H1 (cell line): ENCODE results near the gene SH3YL1. TPM values are rescaled to one million over a fixed set of nuclear protein-coding genes. Genes with fewer than 3 reads are reported as not detected.

Experiments
- CTCF ChIA-PET: fragments of 300-600 bp; sonication (Branson Sonifier 250); formaldehyde crosslinking; loops from one replicate; lab custom pipeline; 2021; ENCODE audit not compliant: partially characterized antibody; lab: Charles Lee
- POLR2A ChIA-PET: fragments of 300-600 bp; sonication (Branson Sonifier 250); formaldehyde crosslinking; loops from one replicate; lab custom pipeline; 2021; ENCODE audit warnings: inconsistent platforms; ENCODE audit not compliant: partially characterized antibody; lab: Charles Lee
- DNase-seq, 2 experiments: peaks; one replicate each; pipeline versions ENCODE4 v3.0.0 to v3.0.0-alpha.2; 2010 to 2022; ENCODE audit warnings: low spot score in 2 of 2, low read depth in 1 of 2, mixed read lengths in 1 of 2
- FAIRE-seq: peaks from 2 replicates; lab custom pipeline; 2011; peaks lifted over from hg19 to GRCh38; lab: Jason Lieb, UNC
- H2AFZ ChIP-seq: 2 replicates; pipeline ENCODE4 v1.8.1; 2012; ENCODE audit warnings: low read length, inconsistent platforms
- H2AK5ac ChIP-seq: 2 replicates; pipeline ENCODE4 v1.6.1; 2013; ENCODE audit warnings: low read depth, low read length
- H2BK120ac ChIP-seq: replicated peaks from 2 replicates; pipeline ENCODE3; 2013; ENCODE audit warnings: low read depth, low read length, inconsistent platforms
- H2BK12ac ChIP-seq: 2 replicates; pipeline ENCODE4 v1.6.1; 2013; ENCODE audit warnings: low read depth, low read length
- H2BK15ac ChIP-seq: 2 replicates; pipeline ENCODE4 v1.6.1; 2013; ENCODE audit warnings: low read length
- H2BK20ac ChIP-seq: 2 replicates; pipeline ENCODE4 v1.6.1; 2013; ENCODE audit warnings: low read length
- H2BK5ac ChIP-seq: 2 replicates; pipeline ENCODE4 v1.6.1; 2013; ENCODE audit warnings: low read depth, low read length
- H3K14ac ChIP-seq: 2 replicates; pipeline ENCODE4 v1.6.1; 2013; ENCODE audit warnings: inconsistent platforms; ENCODE audit not compliant: insufficient read length
- H3K18ac ChIP-seq: 2 replicates; pipeline ENCODE4 v1.6.1; 2013; ENCODE audit warnings: low read length; ENCODE audit errors: extremely low read depth
- H3K23ac ChIP-seq: 2 replicates; pipeline ENCODE4 v1.6.1; 2013; ENCODE audit warnings: inconsistent platforms; ENCODE audit not compliant: insufficient read length
- H3K23me2 ChIP-seq: 2 replicates; pipeline ENCODE4 v1.6.1; 2013; ENCODE audit warnings: low read depth, low read length
- H3K27ac ChIP-seq: 2 replicates; pipeline ENCODE4 v1.6.1; 2011; ENCODE audit warnings: low read depth, low read length, inconsistent platforms
- H3K27me3 ChIP-seq, 4 experiments: replicated peaks in 1 of 4; 1 replicate in 1 of 4; 2 replicates in 3 of 4; pipeline versions ENCODE4 v1.6.1 to v1.8.1; 2011 to 2013; ENCODE audit warnings: low read length in 3 of 4, mild to moderate bottlenecking in 3 of 4, inconsistent platforms in 2 of 4, mixed read lengths in 2 of 4, moderate library complexity in 1 of 4; ENCODE audit not compliant: control insufficient read depth in 3 of 4, insufficient read depth in 3 of 4; ENCODE audit errors: extremely low read depth in 1 of 4
- H3K36me3 ChIP-seq, 4 experiments: 2 replicates each; pipeline versions ENCODE4 v1.6.1 to v1.8.1; 2011 to 2013; ENCODE audit warnings: mild to moderate bottlenecking in 4 of 4, low read length in 3 of 4, moderate library complexity in 2 of 4, control low read depth in 1 of 4, inconsistent platforms in 1 of 4; ENCODE audit not compliant: insufficient read depth in 4 of 4, control insufficient read depth in 2 of 4
- H3K4ac ChIP-seq: replicated peaks from 2 replicates; pipeline ENCODE3; 2013; ENCODE audit warnings: low read length, low read depth, mixed read lengths, inconsistent platforms; ENCODE audit not compliant: insufficient read length
- H3K4me1 ChIP-seq, 4 experiments: replicated peaks in 1 of 4; 1 replicate in 1 of 4; 2 replicates in 3 of 4; pipeline versions ENCODE4 v1.6.1 to v1.8.1; 2011 to 2013; ENCODE audit warnings: low read length in 3 of 4, inconsistent platforms in 2 of 4, mixed read lengths in 1 of 4; ENCODE audit not compliant: insufficient read depth in 4 of 4, control insufficient read depth in 3 of 4
- H3K4me2 ChIP-seq, 2 experiments: 2 replicates each; pipeline versions ENCODE4 v1.6.1 to v1.8.1; 2011 to 2013; ENCODE audit warnings: low read depth in 2 of 2, low read length in 2 of 2, control low read depth in 1 of 2, inconsistent platforms in 1 of 2, mild to moderate bottlenecking in 1 of 2; ENCODE audit not compliant: insufficient read depth in 1 of 2
- H3K4me3 ChIP-seq, 4 experiments: fragments of 200-600, 300-600 bp in 1 of 4; sonication (generic), shearing (Covaris generic), sonication (Bioruptor Twin) in 1 of 4; 2 replicates each; pipeline versions ENCODE4 v1.5.1 to v1.8.1; 2011 to 2016; ENCODE audit warnings: low read length in 4 of 4, low read depth in 3 of 4, control low read depth in 2 of 4, inconsistent platforms in 2 of 4, mild to moderate bottlenecking in 2 of 4, mixed read lengths in 1 of 4, moderate library complexity in 1 of 4; ENCODE audit not compliant: insufficient read depth in 2 of 4; ENCODE audit errors: extremely low read depth in 1 of 4
- H3K56ac ChIP-seq: replicated peaks from 2 replicates; pipeline ENCODE3; 2013; ENCODE audit warnings: low read depth, mild to moderate bottlenecking, mixed read lengths, low read length, inconsistent platforms; ENCODE audit not compliant: insufficient read length
- H3K79me1 ChIP-seq: 2 replicates; pipeline ENCODE4 v1.6.1; 2013; ENCODE audit warnings: low read depth, low read length, control low read depth
- H3K79me2 ChIP-seq, 2 experiments: 2 replicates each; pipeline versions ENCODE4 v1.6.1 to v1.8.1; 2012 to 2013; ENCODE audit warnings: low read length in 2 of 2, mild to moderate bottlenecking in 2 of 2, inconsistent platforms in 1 of 2; ENCODE audit not compliant: insufficient read depth in 2 of 2, control insufficient read depth in 1 of 2
- H3K9ac ChIP-seq, 4 experiments: replicated peaks in 1 of 4; 1 replicate in 1 of 4; 2 replicates in 3 of 4; pipeline versions ENCODE4 v1.6.1 to v1.8.1; 2011 to 2013; ENCODE audit warnings: low read depth in 3 of 4, low read length in 3 of 4, control low read depth in 2 of 4, mild to moderate bottlenecking in 2 of 4, moderate library complexity in 2 of 4, inconsistent platforms in 1 of 4; ENCODE audit errors: extremely low read depth in 1 of 4
- H3K9me3 ChIP-seq, 2 experiments: 2 replicates each; pipeline versions ENCODE4 v1.6.1 to v1.8.1; 2012 to 2013; ENCODE audit warnings: mild to moderate bottlenecking in 2 of 2, moderate library complexity in 2 of 2, control low read depth in 1 of 2, inconsistent platforms in 1 of 2, low read depth in 1 of 2, low read length in 1 of 2, mixed read lengths in 1 of 2; ENCODE audit not compliant: insufficient read depth in 2 of 2
- H4K20me1 ChIP-seq, 2 experiments: replicated peaks in 1 of 2; 2 replicates each; pipeline versions ENCODE3 to v1.8.1; 2011 to 2013; ENCODE audit warnings: inconsistent platforms in 2 of 2, low read length in 2 of 2, mild to moderate bottlenecking in 1 of 2; ENCODE audit not compliant: insufficient read depth in 2 of 2, control insufficient read depth in 1 of 2
- H4K5ac ChIP-seq: 2 replicates; pipeline ENCODE4 v1.6.1; 2013; ENCODE audit warnings: low read length, low read depth, mixed read lengths, inconsistent platforms; ENCODE audit not compliant: insufficient read length
- H4K8ac ChIP-seq: 2 replicates; pipeline ENCODE4 v1.8.0; 2013; ENCODE audit warnings: mild to moderate bottlenecking, moderate library complexity, low read length, inconsistent platforms; ENCODE audit not compliant: insufficient read depth; ENCODE audit errors: extremely low read depth
- H4K91ac ChIP-seq: replicated peaks from 2 replicates; pipeline ENCODE3; 2013; ENCODE audit warnings: low read length, mixed read lengths, inconsistent platforms; ENCODE audit not compliant: insufficient read length
- WGBS, 2 experiments: shearing (Covaris generic) in 1 of 2; methylation state at CpG; one replicate each; pipeline versions ENCODE4 v1.1.6 to v1.1.7; 2013 to 2015; ENCODE audit warnings: low lambda C conversion rate in 2 of 2, mixed read lengths in 2 of 2, inconsistent platforms in 1 of 2, low coverage in 1 of 2, missing lambda C conversion rate in 1 of 2; ENCODE audit not compliant: insufficient replicate concordance in 2 of 2, insufficient coverage in 1 of 2, insufficient read length in 1 of 2; ENCODE audit errors: extremely low coverage in 1 of 2, missing lambda C conversion rate in 1 of 2; 5-methylcytosine and 5-hydroxymethylcytosine counted together
- polyA plus RNA-seq, 7 experiments: library from polyadenylated mRNA; depleted of rRNA in 3 of 7; stranded (reverse) in 5 of 7; unstranded in 2 of 7; fragments of >200 nt in 5 of 7; fragments of 200-250 nt in 2 of 7; gene quantifications; 1 replicate in 5 of 7; 2 replicates in 1 of 7; 4 replicates in 1 of 7; pipeline versions ENCODE4 v1.2.1 to v1.2.3, GENCODE V29; 2011 to 2013; ENCODE audit warnings: missing spikeins in 2 of 7, mixed read lengths in 2 of 7
- total RNA-seq: library from RNA; stranded (reverse); fragmentation: NEBNext Ultra II Directional; extraction: Animal tissue kit (Norgen Biotek cat#: 25700); gene quantifications from 2 replicates; pipeline ENCODE4 v1.2.1, GENCODE V29; 2021

SH3YL1 gene
- total and polyA plus RNA-seq, 2 of the 8 experiments (the other 6 are each of a cell fraction or from before 2014, with no cell fraction given): 13.6 to 37.2 TPM

GRCh38 chr2:191311-192190, 72.3 kb downstream of the SH3YL1 start:
- no peaks in the 10 kb centered on the region for H4K20me1 ChIP-seq
- H3K9ac ChIP-seq: no peak overlapping the region
- H3K9me3 ChIP-seq: peaks cover 31 to 35% of the 10 kb centered on the region in 2 experiments
- H3K79me2 ChIP-seq: no peaks in the 10 kb centered on the region
- ChIA-PET CTCF (no interaction called here), POLR2A (no interaction called here)
- peaks cover 0 to 6% (median 0%) of the 10 kb centered on the region in 4 experiments; a peak in 1 of 8 replicates for H3K36me3 ChIP-seq
- H3K23me2 ChIP-seq: no peaks in the 10 kb centered on the region
- no peak overlapping the region for H2BK20ac ChIP-seq
- no peak overlapping the region for H3K18ac ChIP-seq
- no peak overlapping the region for H3K14ac ChIP-seq
- no peak overlapping the region for H3K27ac ChIP-seq
- H3K4me1 ChIP-seq: no peaks in the 10 kb centered on the region
- no peak overlapping the region for H3K4me3 ChIP-seq
- 90% methylated on average over 21 of the region's 29 CpGs; no CpG with 5 or more reads in 1 of the 2 experiments for WGBS, 2 experiments
- H2BK15ac ChIP-seq: no peak overlapping the region
- DNase-seq (no peak), FAIRE-seq (no peak)
- H3K4me2 ChIP-seq: no peak overlapping the region
- H4K8ac ChIP-seq: no peak overlapping the region
- H4K5ac ChIP-seq: no peak overlapping the region
- H3K23ac ChIP-seq: no peak overlapping the region
- H2AK5ac ChIP-seq: no peak overlapping the region
- no peak overlapping the region for H2BK5ac ChIP-seq
- H2AFZ ChIP-seq: no peak overlapping the region
- H2BK120ac ChIP-seq: no peak overlapping the region
- no peaks in the 10 kb centered on the region for H3K27me3 ChIP-seq
- H3K4ac ChIP-seq: no peak overlapping the region
- H3K56ac ChIP-seq: no peak overlapping the region
- H3K79me1 ChIP-seq: no peaks in the 10 kb centered on the region
- no peak overlapping the region for H4K91ac ChIP-seq
- H2BK12ac ChIP-seq: no peak overlapping the region
